CD4-positive, alpha-beta T cell treated with Interleukin-1 beta for 1 hour (primary cell): ENCODE results near the gene BTBD9.
"Not testable (repeated sequence)": the region's sequence is repeated elsewhere in the genome, so short reads cannot be mapped to it uniquely, and the experiment has no call there.

Source experiments
- DNase-seq, 2 donors: peaks; one replicate each; pipeline ENCODE4 v3.0.0-alpha.2; 2020 to 2022

Gene BTBD9

DNA sequence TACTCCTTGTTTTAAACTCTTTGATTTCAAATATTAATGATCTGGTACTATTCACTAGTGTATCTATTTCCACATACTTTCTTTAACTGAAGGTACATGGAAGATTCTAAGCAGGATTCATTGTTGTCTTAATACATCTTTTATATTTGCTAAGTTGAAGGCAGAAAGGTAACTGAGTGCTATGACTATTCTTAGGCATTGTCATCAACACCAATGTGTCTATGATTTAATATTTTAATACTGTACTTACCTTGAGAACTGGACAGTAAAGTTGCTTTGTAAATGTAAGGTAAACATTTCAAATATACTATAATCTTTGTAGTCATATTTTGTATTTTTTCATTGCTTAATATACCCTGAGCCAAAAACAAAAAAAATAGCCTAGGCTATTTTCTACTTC, 8.9 kb upstream of the BTBD9 start:
- DNase-seq = no peak

DNA sequence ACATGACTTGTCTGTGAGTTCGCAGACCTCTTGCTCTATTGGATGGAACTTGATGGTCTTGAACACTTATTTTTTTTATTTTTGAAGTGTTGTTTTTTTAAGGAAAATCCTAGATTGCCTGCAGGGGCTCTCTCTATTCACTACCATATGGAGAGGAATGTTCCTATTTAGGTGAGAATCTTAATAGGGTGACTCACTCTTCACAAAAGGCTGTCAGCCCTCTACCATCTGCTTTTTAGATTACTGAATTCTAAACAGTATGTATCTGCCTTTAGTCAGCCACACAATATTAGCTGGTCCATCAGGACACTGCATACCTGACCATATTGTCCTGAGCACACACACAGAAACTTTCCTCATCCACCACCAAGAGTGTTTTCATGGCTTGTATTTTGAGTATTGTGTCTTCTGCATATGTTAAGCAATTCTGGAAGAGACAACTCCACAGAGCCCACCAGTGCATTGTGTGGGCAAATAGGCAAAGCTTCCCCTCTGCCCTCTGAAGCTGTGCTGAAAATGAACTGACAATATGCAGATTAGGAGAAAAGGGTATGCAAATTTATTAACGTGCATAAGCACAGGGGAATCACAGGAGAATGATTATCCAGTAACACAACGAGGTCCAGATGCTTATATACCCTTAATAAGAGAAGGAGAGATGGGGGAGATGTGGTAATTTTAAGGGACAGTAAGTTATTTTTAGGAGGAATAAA, 6.6 kb upstream of the BTBD9 start:
- no peak for DNase-seq

DNA sequence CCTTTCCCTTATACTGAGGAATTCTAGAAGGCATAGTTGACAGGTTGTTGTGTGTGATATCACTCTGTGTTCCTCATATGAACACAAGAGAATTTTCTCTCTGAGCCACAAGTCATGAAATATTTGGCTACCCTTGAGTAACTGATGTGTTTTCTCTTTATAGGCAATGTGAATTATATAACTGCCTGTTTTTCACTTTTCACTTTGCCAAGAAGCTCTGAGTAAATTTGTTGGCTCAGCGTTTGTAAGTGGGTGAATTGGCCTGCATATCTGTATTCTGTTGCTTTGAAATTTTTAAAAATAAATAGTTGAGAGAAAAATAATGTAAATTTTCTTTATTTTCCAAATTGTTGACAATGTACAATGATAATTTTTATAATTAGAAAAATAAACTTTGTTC, 5.2 kb upstream of the BTBD9 start:
- DNase-seq = no peak

DNA sequence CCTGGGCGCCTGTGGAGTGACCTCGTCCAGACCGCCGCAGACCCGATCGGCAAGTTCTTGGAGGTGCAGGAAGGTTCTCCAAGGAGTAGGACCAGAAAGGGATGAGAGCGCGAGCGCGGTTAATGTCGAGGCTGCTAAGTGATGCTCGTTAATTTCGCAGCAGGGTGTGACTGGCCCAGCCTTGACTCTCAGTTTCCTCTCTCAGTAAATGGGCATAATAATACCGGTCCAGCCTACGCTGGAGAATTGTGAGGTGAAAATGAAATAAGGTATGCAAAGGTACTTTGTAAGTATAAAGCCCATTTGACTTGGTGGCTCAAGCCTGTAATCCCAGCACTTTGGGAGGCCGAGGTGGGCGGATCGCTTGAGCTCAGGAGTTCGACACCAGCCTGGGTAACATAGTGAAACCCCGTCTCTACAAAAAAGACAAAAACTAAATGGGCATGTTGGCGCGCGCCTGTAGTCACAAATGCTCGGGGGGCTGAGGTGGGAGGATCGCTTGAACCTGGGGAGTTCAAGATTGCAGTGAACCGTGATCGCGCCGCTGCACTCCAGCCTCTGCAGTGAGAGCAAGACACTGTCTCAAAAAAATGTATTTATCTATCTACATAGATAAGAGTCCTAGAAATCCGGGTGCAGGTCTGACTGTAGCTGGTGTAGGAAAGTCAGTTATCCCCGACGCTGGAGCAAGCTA, 634 bp upstream of the BTBD9 start:
- DNase-seq = peak in 1 of 2 donors; percentile 3

DNA sequence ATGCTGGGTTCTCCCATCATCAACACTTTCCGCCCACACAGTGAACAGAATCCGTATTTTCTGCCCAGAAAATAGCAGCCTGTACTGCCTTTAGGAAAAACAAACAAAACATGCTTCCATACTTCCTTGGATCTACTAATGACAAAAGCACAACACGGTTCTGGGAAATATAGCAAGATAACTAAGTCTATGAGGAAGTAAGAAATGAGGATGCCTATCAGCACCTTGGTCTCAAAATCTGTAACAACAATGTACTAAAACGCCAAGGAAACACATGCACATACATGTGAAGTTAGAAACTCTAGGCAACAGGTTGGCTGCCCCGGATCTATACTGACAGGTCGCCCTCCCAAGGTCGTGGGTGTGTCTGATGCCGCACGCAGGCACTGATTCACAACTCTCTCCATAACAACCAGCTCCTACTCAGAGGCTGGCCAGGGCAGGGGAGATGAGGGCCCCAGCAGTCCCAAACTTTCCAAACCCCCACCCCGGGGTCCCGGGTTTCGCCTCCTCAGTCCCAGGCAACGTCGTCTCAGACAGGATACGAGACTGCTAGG, 710 bp downstream of the BTBD9 start:
- peak; percentile 66 to 71 for DNase-seq

DNA sequence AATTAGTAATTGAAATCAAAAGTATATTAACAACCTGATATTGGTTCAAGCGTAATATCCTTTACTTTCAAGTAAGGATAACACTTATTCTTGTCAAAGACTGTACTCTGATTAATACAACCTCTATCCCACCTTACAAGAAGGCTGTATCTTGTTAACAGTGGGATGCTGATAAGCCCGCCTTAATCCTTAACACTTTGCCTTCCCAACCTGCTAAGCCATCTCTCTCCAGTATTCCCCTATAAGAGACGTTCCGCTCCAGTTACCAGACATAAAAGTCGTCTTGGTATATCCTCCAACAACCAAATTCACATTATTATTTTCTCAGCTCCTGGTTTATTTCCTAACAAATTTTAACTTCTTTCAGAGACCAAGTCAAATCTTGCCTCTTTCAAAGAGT, 2.0 kb downstream of the BTBD9 start:
- DNase-seq = no peak

DNA sequence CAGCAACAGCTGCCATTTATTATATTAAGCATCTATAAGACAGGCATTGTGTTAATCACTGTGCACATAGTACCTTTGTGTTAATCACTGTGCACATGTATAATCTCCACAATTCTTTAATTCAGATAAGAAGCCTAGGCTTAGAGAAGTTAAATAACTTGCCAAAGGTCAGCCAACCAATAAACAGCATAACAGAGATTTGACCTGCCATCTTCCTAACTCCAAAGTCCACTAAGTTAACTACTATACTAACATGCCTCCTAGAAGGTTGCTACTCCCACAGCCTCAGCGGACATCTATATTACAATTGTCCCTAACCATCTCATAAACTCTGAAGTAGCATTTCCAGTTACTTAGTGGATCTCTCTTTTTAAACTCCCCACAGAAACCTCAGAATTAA, 3.7 kb downstream of the BTBD9 start:
- no peak for DNase-seq

DNA sequence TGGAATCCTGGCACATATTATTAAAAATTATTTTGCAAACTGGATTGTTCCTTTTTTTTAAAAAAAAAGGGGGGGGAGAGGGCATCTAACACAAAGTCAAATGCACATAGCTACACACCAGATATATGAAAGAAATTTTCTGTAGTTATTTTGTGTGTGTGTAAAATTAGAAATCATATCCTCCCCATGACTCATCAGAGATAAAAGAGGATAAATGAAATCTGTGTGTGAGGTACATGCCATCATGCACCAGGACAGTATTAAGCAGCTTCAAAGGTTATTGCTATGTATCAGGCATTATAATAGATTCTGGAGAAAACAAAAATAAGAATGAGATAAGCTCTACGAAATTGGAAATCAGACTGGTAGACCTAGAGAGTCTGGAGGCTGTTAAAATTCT, 5.2 kb downstream of the BTBD9 start:
- DNase-seq = no peak

DNA sequence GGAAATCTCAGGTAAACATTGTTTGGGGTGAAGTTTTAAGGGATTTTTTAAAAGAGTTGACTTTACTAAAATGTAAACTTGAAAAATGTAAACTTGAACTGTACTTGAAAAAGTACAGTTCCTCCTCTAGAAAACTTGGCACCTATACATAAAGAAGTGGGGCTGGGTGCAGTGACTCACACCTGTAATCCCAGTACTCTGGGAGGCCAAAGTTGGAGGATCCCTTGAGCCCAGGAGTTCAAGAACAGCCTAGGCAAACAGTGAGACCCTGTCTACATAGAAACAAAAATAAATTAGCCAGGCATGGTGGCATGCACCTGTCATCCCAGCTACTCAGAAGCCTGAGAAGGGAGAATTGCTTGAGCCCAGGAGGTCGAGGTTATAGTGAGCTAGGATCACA, 7.2 kb downstream of the BTBD9 start:
- no peak for DNase-seq

DNA sequence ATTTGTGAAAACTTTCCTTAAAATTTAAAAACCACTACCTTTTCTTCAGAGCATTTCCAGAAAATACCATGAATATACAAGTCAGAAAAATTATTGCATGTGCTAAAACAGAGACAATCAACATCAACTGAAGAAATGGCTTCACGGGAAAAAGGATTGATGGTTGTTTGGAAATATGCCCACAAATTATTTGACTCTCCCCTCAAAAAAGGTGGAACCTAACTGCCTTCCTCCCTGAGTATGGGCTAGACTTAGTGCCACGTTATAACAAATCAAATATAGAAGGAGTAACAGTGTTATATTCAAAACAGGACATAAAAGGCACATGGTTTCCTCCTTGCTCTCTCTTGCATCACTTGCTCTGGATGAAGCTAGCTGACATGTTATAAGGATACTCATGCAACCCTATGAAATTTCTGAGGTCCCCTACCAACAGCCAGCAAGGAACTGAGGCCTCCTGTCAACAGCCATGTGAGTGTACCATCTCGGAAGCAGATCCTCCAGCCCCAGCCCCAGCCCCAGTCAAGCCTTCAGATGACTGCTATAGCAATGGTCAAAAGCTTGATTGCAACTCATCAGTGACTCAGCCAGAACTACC, 8.4 kb downstream of the BTBD9 start:
- DNase-seq = no peak

DNA sequence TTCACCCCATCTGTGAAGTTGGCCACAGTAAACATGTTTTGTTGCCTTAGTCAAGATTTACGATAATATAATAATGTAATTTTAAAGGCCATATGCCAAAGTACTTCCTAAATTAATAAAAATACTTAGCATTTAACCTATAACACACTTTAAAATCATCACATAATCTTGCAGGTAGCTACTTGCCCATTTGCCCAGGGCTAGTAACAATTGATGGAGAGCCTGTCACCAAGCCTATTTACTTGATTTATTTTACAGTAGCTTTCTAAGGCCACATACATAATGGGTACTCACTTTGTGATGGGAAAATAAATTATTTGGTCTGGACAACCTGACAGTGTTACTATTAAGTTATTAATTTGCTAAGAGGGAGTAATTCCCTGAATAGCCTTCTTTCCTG, 14.5 kb downstream of the BTBD9 start:
- no peak for DNase-seq

DNA sequence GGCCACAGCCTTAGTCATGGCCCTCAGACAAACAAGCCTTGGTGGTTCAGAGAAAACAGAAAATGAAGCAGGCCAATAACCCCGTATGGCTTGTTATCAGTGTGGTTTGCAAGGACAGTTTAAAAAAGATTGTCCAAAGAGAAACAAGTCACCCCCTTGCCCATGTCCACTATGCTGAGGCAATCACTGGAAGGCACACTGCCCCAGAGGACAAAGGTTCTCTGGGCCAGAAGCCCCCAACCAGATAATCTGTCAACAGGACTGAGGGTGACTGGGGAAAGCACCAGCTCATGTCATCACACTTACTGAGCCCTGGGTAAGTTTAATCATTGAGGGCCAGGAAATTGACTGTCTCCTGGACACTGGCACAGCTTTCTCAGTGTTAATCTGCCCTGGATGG, 20.4 kb downstream of the BTBD9 start:
- DNase-seq = not testable (repeated sequence)

DNA sequence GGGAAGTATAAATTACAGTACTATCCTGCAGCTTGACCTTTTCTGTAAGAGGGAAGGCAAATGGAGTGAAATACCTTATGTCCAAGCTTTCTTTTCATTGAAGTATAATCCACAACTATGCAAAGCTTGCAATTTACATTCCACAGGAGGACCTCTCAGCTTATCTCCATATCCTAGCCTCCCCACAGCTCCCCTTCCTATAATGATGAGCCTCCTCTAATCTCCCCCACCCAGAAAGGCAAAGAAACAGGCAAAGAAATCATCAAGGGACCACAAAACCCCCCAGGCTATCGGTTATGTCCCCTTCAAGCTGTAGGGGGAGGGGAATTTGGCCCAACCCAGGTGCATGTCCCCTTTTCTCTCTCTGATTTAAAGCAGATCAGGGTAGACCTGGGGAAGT, 21.4 kb downstream of the BTBD9 start:
- not testable (repeated sequence) for DNase-seq

DNA sequence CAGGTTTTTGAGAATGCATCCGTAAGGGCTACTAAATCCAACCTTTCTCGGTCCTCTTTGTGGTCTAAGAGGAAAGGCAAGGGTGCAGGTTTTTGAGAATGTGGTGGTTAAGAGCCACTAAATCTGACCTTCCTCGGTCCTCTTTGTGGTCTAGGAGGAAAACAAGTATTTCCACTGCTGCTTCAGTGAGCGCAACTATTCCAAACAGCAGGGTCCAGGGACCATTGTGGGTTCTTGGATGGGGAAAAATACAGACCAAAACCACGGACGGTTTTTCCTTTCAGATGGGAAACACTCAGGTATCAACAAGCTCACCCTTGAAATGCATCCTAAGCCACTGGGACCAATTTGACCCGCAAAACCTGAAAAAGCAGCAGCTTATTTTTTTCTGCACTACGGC, 21.9 kb downstream of the BTBD9 start:
- DNase-seq = no peak

DNA sequence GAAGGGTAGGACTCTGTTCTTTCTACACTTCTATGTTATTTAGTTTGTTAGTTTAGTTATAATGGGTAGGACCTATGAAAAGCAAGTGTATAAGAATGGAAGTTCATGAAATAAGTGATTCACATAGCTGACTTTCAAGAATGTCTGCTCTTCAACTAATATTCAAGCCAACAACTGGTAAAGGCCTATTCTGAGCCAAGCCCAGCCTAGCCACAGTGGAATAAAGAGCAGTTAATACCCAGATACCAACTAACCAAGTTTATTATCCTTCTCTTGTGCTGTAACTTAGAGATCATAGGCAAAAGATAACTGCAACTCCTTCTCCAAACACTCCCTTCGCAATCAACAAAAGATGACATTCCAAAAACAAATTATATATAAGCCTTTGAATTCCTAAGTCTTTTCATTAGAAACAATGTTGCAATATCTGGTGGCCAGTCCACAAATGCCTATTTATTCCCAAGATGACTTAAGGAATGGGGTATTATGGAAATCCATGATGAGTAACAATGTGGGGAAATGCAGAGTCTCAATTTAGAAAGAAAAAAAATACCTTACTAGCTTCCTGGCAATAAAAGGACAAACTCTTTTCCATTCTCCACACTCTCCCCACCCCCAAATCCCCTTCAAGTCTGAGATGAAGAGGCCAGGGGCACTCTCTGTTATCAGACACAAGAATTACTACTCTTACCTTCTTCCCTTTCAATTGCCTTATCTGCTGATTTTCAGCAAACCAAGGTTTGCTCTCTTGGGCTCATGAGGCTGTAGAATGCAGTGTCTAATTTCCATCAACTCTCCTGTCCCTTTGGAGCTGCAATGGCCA, 27.4 kb downstream of the BTBD9 start:
- DNase-seq = no peak

DNA sequence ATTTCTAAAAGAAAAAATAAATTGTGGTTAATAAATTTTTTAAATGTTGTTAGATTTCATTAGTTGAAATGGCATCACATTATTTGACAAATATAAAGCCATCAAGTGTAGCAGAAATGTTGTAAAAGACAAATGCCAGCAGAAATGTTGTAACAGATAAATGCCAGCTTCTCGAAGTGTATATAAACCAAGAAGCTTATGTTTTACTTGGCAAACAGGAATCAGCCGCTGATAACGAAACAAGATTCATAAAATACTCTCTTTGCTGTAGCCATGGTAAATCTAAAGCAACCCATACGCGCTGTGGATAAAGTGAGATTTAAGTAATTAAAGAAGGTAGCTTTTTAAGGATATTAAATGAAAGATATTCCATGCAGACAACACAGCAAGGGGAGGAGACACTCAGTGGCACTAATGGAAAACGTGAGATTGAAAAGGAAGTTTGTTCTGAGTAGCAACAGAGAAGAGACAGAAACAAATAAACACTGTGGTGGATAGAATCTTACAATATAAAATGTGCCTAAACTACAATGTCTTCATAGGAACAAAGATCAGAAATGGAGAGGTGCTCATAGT, 29.6 kb downstream of the BTBD9 start:
- no peak for DNase-seq

DNA sequence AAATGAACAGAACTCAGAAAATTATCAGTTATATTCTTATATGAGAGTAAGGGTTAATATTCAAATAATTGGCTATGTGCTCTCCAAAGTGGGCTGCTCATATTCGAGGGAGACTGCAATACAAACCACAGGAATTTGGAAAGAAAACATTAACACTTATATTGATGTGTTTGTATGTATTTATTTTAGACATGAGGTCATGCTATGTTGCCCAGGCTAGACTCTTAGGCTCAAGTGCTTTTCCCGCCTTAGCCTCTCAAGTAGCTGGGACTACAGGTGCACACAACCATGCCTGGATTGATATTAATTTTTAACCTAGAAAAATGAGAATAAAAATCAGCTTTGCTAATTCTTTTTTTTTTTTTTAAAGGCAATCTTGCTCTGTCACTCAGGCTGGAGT, 35.0 kb downstream of the BTBD9 start:
- DNase-seq = no peak

DNA sequence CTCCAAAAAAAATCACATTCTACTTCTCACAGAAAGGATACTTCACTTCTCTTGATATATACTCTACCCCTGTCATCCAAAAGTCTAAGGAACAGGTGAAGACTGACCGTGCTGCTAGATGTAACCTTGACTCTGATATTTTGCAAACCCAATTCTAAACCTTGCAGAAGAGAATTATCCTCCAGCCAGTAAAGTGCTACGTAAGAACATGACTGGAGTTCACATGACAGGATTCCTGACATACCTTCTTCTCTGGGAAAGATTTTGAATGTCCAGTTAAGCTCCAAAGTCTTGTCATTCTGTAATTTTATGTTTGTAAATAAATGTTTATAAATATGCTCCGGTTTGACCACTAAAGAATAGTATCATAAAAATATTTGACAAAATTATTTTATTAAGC, 35.8 kb downstream of the BTBD9 start:
- DNase-seq = no peak

DNA sequence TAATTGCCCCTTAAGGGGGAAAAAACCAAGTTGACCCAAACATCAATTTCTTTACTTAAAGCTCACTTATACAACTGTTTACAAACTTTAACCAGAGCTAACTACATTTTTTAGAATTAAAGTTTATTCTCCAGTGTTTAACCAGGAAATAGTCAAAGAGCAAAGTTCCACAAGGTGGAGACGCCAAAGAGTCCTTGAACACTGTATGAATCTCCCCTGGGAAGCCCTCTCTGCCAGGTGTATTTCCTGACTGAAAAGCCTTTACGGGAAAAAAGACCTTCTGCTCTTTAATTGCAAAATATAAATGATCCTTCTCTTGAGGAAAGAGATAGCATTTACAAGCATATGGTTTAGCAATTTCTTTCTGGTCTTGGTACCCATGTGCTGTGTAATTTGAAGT, 36.2 kb downstream of the BTBD9 start:
- no peak for DNase-seq

DNA sequence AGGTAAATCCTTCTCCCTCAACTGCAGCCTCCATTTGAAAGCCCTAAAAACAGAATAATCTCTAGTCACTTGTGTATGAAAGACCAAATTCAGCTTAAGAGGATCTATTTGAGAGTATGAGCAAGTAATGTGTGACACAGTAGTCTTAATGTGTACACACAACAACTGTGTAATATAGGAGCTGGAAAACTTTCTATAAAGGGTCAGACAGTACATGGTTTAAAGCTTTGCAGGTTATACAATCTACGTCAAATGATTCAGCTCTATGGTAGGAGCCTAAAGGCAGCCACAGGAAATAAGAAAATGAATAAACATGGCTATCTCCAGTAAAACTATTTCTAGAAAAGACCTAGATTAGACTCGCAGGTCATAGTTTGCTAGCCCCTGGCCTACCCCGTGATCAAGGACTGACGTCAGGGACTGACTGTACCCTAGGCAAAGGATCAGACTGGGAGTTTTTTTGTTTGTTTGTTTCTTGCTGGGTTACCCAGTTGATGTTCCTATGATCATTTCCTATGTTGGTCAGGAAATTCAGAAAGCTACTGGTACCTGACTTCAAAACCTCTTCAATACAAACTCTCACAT, 39.7 kb downstream of the BTBD9 start:
- no peak for DNase-seq

DNA sequence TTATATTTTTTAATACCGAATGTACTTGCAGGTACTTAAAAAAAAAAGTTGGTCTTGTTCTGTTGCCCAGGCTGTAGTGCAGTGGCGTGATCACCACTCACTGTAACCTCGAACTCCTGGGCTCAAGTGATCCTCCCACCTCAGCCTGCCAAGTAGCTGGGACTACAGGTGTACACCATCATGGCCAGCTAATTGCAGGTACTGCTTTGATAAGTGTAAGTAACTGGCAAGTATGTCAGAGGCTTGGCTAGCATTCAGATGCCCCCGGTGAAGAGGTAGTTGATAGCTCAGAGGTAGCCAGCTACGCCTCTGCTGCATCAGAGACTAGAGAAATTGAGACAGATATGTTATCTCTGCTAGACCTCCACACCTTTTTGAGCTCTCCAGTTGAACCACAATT, 40.5 kb downstream of the BTBD9 start:
- no peak for DNase-seq

DNA sequence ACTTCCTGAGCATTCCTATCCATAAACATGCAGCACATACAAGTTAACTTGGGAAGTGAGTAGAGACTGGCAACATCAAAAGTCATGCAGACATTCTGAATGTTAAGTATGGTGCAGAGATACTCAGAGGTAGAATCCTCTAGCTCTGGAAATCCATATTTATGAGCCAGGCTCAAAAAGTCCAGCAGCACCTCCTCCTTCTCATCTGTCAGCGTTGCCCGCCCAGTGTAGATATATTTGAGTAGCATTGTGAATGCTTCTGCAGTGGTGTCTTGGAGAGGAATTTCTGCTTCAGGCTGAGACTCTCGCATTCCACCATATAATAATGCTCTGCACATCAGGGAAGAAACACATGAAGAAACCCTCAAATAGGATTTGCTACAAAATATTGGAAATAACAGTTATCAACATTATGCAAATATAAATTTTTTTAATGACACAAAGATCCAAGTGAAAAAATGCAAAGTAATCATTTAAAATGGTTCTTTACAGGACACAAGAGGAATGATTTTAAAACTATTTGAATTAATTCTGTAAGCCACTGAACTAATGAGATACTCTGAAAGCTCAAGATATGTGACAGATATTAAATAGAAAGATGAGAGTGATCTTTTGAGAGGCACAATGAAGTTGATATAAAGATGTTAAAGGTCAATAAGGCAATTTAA, 45.6 kb downstream of the BTBD9 start:
- DNase-seq = no peak
